Retinal pigment epithelial cell (primary cell): ENCODE results near the gene NWD2.

Experiments
- DNase-seq: peaks from one replicate; pipeline ENCODE4 v3.0.0-alpha.2; 2010; ENCODE audit warnings: low read depth
- H3K4me3 ChIP-seq: 2 replicates; pipeline ENCODE4 v1.5.1; 2011; ENCODE audit warnings: mild to moderate bottlenecking, low read length, control low read depth, moderate library complexity
- CTCF ChIP-seq: conservative IDR thresholded peaks from 2 replicates; pipeline ENCODE4 v1.5.1; 2011; ENCODE audit warnings: low read depth, low read length, control low read depth, inconsistent platforms

The NWD2 gene

GRCh38 chr4:37243722-37244582 lies 591 bp upstream of the NWD2 start:
- H3K4me3 ChIP-seq = no peak overlapping the region
- DNase-seq = no peak
- peak; percentile 5 for TF ChIP-seq CTCF

GRCh38 chr4:37245391-37245954 lies 930 bp downstream of the NWD2 start:
- H3K4me3 ChIP-seq = no peak overlapping the region
- DNase-seq = no peak
- TF ChIP-seq CTCF = no peak

GRCh38 chr4:37246891-37247290 lies 2.3 kb downstream of the NWD2 start:
- no peak for TF ChIP-seq CTCF
- DNase-seq = no peak
- no peak overlapping the region for H3K4me3 ChIP-seq

- TF ChIP-seq CTCF = no peak
- no peak for DNase-seq
- H3K4me3 ChIP-seq = no peak overlapping the region
These were observed 13.7 kb downstream of the NWD2 start for GRCh38 chr4:37258221-37258620.

GRCh38 chr4:37268319-37268718 lies 23.8 kb downstream of the NWD2 start:
- no peak for TF ChIP-seq CTCF
- no peak for DNase-seq
- H3K4me3 ChIP-seq = no peak overlapping the region

GRCh38 chr4:37279121-37279520 lies 34.6 kb downstream of the NWD2 start:
- no peak overlapping the region for H3K4me3 ChIP-seq
- no peak for TF ChIP-seq CTCF
- no peak for DNase-seq
